Activated naive CD8-positive, alpha-beta T cell (primary cell): ENCODE results near the gene CP.
A peak's percentile ranks its signal among the peaks of the same experiment; 100 is the strongest.
"Not testable (repeated sequence)": the region's sequence is repeated elsewhere in the genome, so short reads cannot be mapped to it uniquely, and the experiment has no call there.

Experiments
- H3K27ac Mint-ChIP-seq: one replicate; pipeline ENCODE4 v1.8.0; 2021; ENCODE audit warnings: mixed read lengths
- H3K27me3 Mint-ChIP-seq: one replicate; pipeline ENCODE4 v1.8.0; 2021; ENCODE audit warnings: mixed read lengths
- H3K36me3 Mint-ChIP-seq: one replicate; pipeline ENCODE4 v1.8.0; 2021; ENCODE audit warnings: mixed read lengths
- H3K4me1 Mint-ChIP-seq: one replicate; pipeline ENCODE4 v1.8.0; 2021; ENCODE audit warnings: low read depth, mixed read lengths
- H3K4me3 Mint-ChIP-seq: one replicate; pipeline ENCODE4 v1.8.0; 2021; ENCODE audit warnings: mild to moderate bottlenecking, mixed read lengths
- H3K9me3 Mint-ChIP-seq: one replicate; pipeline ENCODE4 v1.8.0; 2021; ENCODE audit warnings: low read depth, mixed read lengths

Gene CP

DNA sequence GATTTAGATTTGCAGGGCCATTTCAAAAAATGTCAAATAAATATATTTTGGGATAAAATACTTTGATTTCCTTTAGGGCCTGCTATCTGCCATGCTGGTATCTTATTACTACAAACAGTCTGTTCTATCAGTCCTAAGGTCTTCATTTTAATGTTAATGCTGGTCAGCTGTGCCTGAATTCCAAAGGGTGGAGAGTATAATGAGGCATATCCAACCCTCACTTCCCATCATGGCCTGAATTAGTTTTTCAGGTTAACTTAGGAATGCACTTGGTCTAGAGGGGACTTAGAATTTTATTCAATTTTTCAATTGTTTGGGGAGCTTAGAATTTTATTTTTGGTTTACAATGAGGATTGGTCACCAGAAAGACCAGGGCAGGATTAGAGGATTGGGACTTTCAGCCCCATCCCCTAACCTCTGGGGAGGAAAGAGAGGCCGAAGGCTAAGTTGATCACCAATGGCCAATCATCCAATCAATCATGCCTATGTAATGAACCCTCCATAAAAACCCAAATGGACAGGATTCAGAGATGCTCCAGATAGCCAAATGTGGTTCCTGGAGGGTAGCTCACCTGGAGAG, 17.8 kb upstream of the CP start:
- no peaks in the 10 kb centered on the region for H3K9me3 Mint-ChIP-seq
- H3K4me1 Mint-ChIP-seq = no peaks in the 10 kb centered on the region
- H3K27me3 Mint-ChIP-seq = peaks cover 3% of the 10 kb centered on the region
- no peak overlapping the region for H3K4me3 Mint-ChIP-seq
- H3K27ac Mint-ChIP-seq = no peak overlapping the region
- no peaks in the 10 kb centered on the region for H3K36me3 Mint-ChIP-seq

DNA sequence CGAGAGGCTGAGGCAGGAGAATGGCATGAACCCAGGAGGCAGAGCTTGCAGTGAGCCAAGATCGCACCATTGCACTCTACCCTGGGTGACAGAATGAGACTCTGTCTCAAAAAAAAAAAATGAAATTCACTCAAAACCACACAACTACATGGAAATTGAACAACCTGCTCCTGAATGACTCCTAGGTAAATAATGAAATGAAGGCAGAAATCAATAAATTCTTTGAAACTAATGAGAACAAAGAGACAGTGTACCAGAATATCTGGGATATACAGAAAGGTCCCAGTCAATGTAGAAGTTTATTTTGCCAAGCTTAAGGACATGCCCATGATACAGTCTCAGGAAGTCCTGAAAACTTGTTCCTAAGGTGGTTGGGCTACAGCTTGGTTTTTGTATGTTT, 16.6 kb upstream of the CP start:
- not testable (repeated sequence) for H3K27me3 Mint-ChIP-seq, H3K9me3 Mint-ChIP-seq, H3K36me3 Mint-ChIP-seq, H3K4me1 Mint-ChIP-seq, H3K4me3 Mint-ChIP-seq, H3K27ac Mint-ChIP-seq

DNA sequence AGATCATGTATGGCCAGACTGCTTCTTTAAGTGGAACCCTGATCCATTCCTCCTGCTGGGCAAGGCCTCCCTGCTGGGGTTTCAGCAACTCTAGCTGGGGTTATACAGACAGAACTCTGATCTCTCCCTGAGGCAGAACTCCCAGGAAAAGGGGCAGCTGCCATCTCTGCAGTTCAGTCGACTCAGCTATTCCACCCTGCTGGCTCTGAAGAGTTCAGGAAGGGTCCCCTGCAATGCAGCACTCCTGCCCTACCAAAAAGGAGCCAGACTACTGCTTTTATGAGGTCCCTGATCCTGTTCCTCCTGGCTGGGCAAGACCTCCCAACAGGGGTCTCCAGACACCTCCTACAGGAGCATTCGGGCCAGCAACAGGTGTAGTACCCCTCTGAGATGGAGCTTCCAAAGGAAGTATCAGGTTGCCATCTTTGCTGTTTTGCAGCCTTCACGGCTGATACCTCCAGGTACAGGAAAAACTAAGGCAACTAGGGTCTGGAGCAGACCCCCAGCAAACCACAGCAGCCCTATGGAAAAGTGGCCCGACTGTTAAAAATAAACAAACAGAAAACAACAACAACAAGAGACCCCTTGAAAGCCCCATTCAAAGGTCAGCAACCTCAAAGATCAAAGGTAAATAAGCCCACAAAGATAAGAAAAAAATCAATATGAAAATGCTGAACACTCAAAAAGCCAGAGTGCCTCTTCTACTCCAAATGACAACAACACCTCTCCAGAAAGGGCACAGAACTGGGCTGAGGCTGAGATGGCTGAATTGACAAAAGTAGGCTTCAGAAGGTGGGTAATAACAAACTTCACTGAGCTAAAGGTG, 14.2 kb upstream of the CP start:
- Mint-ChIP-seq H3K9me3 (no peaks in the 10 kb centered on the region), H3K4me3 (no peak overlapping the region), H3K27ac (no peak overlapping the region), H3K4me1 (no peaks in the 10 kb centered on the region), H3K36me3 (no peaks in the 10 kb centered on the region), H3K27me3 (peaks cover 6% of the 10 kb centered on the region)

DNA sequence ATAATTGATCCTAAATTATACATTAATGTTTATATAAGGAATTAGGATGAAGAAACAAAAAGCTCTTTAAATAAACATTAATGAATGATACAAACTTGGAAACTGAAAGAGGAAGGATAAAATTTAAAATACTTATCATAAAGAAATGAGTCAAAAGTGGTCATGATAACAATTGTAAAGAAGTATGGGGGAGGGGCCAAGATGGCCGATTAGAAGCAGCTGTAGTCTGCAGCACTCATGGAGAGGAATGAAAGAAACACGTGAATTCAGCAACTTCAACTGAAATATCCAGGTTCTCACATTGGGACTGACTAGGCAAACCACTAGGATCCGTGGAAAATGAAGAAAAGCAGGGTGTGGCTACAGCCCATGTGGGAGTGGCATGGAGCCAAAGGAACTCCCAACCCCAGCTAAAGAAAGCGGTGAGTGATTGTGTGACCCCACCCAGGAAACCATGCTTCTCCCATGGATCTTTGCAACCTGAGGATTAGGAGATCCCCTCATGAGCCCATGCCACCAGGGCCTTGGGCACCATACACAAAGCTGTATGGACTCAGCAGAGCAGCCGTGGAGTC, 13.1 kb upstream of the CP start:
- Mint-ChIP-seq H3K4me3 (no peak overlapping the region), H3K36me3 (no peaks in the 10 kb centered on the region), H3K27me3 (peaks cover 6% of the 10 kb centered on the region), H3K9me3 (no peaks in the 10 kb centered on the region), H3K27ac (no peak overlapping the region), H3K4me1 (no peaks in the 10 kb centered on the region)

DNA sequence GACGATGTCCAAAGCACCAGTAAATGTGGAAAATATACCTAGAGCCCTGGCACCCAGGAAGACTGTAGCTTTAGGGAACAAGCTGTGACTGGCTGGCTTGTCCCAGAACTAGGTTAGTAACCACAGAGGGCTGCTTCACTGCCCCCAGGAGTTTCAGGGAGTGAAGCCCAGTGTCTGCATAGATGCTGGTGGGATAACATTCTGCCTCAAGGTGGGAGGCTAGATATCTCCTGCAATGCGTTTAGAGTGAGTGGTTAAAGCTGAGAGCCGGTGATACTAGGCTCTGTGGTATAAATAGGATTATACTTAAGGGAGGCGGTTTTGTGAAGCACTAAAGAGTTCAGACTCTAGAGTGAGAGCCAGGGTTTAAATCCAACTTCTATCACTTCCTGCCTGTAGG, 11.7 kb upstream of the CP start:
- Mint-ChIP-seq H3K4me1 (no peaks in the 10 kb centered on the region), H3K4me3 (no peak overlapping the region), H3K27me3 (peaks cover 6% of the 10 kb centered on the region), H3K9me3 (no peaks in the 10 kb centered on the region), H3K36me3 (no peaks in the 10 kb centered on the region), H3K27ac (no peak overlapping the region)

DNA sequence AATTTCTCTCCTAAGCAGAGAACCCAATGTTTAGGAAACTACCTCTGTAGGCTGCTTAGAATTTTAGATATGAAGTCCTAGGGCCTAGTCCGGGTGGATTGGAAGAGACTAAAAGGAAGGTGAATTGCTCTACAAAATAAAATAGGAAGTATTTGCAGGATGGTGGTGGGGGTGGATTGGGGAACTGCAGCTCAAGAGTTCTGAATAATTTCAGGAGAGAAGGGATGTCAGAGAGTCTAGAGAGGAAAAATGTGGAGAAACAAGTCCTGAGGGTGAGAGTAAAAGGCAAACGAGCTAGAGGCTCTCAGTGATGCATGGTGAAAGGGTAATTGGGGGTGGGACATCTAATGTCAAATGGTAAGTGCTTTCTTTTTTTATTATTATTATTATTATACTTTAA, 10.2 kb upstream of the CP start:
- Mint-ChIP-seq H3K4me3 (no peak overlapping the region), H3K9me3 (no peaks in the 10 kb centered on the region), H3K36me3 (no peaks in the 10 kb centered on the region), H3K27me3 (peaks cover 6% of the 10 kb centered on the region), H3K4me1 (no peaks in the 10 kb centered on the region), H3K27ac (no peak overlapping the region)

DNA sequence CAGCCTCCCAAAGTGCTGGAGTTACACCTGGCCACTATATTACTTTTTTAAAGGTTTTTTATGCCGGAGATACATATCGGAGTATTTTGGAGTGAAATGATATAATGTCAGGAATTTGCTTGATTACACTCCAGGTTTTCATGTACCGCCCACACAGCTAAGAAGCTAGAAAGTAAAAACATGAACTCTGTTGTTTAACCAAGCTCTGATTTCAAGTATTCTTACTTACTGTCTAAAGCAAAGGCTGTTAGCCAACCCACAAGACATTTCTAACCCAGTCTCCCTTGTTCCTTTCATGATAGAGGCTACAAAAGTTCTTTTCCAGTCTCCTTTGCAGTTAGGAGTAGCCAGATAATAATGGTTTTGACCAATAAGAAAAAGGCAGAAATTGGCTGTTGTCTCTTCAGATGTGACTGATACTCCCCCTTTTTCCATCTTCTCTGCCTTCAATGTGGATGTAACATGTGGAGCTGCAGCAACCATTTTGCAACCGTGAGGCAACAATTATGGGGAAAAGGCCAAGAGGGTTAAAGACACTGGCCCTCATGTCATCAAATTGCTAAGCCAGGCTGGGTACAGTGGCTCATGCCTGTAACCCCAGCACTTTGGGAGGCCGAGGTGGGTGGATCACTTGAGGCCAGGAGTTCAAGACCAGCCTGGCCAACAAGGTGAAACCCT, 6.1 kb upstream of the CP start:
- Mint-ChIP-seq H3K4me1 (peaks cover 21% of the 10 kb centered on the region), H3K36me3 (no peaks in the 10 kb centered on the region), H3K27ac (no peak overlapping the region), H3K9me3 (no peaks in the 10 kb centered on the region), H3K4me3 (no peak overlapping the region), H3K27me3 (peaks cover under 1% of the 10 kb centered on the region)

DNA sequence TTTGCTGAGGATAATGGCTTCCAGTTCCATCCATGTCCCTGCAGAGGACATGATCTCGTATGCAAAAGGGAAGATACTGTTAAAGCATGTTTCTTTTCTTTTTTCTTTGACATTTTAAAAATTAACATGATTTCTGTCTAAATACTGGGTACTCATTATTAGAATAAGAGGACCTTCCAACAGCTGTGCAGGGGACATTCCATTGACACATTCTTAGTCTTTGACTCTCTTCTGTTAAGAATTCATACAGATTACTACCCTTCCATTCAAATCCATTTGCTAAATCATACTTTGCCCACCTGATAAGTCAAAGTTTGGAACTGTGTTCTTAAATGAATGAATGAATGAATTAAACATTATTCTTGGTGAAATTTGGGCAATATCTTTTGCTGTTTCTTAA, 5.1 kb upstream of the CP start:
- Mint-ChIP-seq H3K9me3 (no peaks in the 10 kb centered on the region), H3K4me3 (no peak overlapping the region), H3K27ac (no peak overlapping the region), H3K36me3 (no peaks in the 10 kb centered on the region), H3K27me3 (no peaks in the 10 kb centered on the region), H3K4me1 (peaks cover 23% of the 10 kb centered on the region)

DNA sequence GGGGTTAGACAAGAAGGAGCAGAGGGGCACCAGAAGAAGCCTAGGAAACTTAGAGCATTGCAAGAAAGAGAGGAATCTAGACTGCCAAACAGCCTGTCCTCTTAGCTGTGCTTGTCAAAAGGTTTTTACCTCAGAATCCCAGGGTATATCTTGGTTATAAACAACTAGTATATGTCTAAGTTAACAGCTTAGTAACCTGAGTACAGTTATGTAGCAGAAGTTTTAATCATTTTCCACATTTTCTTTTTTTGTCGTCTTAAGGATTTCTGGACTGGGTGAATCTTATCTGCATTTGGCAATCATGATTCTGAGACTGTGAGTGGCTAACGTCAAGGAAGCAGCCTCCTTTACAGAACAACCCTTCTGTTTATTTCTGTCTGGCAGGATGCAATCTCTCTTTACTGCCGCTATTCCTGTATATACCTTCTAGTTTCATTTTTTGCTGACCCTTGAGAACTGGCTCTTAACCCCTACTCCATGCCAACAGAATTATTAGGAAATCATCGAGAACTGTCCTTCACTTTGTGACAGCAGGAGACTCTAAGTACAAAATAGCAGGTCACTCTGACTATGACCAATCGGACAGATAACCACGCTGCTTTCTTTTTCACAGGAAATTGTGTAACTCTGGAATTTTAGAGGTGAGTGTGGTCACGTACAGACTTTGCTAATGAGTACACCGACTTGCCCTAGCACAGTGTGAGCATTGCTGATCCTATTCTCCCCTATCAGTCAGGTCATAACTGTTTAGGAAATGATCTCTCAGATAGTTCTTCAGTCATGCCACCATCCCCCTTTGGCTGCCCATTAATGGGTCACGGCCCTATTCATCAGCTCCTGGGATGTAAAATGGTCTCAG, 3.3 kb upstream of the CP start:
- Mint-ChIP-seq H3K4me3 (peak overlapping the region; percentile 70), H3K27me3 (no peaks in the 10 kb centered on the region), H3K27ac (peak overlapping the region; percentile 71), H3K9me3 (no peaks in the 10 kb centered on the region), H3K36me3 (no peaks in the 10 kb centered on the region), H3K4me1 (peaks cover 23% of the 10 kb centered on the region)

DNA sequence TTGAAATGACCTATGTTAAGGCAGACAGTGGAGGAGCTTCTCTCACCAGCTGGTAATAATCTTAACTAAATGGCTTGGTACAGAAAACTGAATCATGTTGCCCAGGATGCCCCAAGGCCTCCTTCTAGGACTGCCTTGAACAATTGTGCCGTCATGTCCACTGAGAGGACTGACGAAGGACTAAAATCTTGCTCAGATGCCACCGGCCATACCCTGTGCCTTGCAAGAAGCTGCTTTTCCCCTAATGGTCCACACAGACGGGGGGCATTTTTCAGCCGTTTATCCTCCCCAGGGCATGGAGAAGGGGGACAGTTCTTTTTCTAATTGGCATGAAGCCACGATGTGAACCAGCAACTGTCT, 1.8 kb upstream of the CP start:
- Mint-ChIP-seq H3K27ac (no peak overlapping the region), H3K27me3 (no peaks in the 10 kb centered on the region), H3K9me3 (no peaks in the 10 kb centered on the region), H3K36me3 (no peaks in the 10 kb centered on the region), H3K4me1 (peaks cover 23% of the 10 kb centered on the region), H3K4me3 (no peak overlapping the region)

DNA sequence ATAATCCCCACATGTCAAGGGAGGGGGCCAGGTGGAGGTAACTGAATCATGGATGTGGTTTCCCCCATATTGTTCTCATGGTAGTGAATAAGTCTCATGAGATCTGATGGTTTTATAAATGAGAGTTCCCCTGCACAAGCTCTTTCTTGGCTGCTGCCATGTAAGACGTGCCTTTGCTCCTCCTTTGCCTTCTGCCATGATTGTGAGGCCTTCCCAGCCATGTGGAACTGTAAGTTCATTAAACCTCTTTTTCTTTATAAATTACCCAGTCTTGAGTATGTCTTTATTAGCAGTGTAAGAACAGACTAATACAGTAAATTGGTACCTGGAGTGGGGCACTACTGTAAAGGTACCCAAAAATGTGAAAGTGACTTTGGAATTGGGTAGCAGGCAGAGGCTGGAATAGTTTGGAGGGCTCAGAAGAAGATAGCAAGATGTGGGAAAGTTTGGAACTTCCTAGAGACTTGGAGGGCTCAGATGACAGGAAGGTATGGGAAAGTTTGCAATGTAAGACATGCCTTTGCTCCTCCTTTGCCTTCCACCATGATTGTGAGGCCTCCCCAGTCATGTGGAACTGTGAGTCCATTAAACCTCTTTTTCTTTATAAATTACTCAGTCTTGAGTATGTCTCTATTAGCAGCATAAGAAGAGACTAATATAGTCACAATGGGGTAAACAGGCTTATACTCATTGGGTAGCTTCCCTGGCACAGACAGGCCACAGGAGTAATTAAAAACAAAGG, 2.1 kb downstream of the CP start:
- H3K9me3 Mint-ChIP-seq, H3K36me3 Mint-ChIP-seq, H3K4me3 Mint-ChIP-seq, H3K27me3 Mint-ChIP-seq, H3K27ac Mint-ChIP-seq: not testable (repeated sequence)
- peaks cover 13% of the 10 kb centered on the region for H3K4me1 Mint-ChIP-seq

DNA sequence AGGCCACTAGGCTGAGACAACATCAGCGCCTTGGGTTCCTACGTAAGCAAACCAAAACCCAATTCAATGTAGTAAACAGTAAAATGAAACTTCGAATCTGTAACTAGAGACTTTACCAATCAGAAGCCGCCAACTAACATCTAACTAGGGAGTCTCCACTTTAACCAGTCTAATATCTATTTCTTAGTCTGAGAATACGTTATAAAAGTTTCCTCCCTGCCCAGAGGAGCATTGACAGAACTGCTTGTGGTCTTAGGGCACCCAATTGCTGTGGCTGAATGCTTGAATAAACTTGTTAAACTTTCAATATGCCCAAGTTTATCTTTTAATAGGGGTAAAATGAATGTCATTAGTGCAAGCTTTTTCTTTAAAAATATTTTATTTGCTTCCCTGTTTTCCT, 4.3 kb downstream of the CP start:
- H3K27ac Mint-ChIP-seq = no peak overlapping the region
- H3K9me3 Mint-ChIP-seq = no peaks in the 10 kb centered on the region
- no peaks in the 10 kb centered on the region for H3K36me3 Mint-ChIP-seq
- no peak overlapping the region for H3K4me3 Mint-ChIP-seq
- H3K4me1 Mint-ChIP-seq = no peaks in the 10 kb centered on the region
- H3K27me3 Mint-ChIP-seq = peaks cover 2% of the 10 kb centered on the region

DNA sequence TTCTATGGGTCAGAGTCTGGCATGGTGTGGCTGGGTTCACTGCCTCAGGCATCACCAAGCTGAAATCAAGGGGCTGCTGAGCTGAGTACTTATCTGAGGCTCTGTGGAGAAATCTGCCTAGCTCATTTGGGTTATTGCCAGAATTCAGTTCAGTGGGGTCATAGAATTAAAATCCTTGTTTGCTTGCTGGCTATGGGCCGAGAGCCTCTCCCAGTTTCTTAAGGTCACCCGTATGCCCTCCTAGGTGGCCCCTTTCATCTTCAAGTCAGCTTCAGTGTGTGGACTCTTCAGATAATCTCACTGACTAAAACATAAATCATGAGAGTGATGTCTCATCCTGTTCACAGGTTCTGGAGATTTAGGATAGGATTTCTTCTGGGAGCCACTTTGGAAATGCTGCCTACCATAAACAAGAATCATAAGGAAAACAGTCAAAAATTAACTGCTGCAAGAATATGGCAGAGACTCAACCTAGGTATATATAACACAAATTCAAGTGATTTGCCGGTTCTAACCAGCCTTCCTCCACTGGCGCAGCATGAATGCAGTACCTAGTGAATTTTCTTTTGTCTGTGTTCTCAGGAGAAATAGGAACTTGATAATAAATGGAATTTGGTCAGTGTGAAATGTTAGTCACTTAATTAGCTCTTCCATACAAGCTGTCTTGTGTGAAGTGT, 5.3 kb downstream of the CP start:
- Mint-ChIP-seq H3K9me3 (no peaks in the 10 kb centered on the region), H3K27ac (no peak overlapping the region), H3K36me3 (no peaks in the 10 kb centered on the region), H3K4me1 (no peaks in the 10 kb centered on the region), H3K4me3 (no peak overlapping the region), H3K27me3 (peaks cover 4% of the 10 kb centered on the region)

DNA sequence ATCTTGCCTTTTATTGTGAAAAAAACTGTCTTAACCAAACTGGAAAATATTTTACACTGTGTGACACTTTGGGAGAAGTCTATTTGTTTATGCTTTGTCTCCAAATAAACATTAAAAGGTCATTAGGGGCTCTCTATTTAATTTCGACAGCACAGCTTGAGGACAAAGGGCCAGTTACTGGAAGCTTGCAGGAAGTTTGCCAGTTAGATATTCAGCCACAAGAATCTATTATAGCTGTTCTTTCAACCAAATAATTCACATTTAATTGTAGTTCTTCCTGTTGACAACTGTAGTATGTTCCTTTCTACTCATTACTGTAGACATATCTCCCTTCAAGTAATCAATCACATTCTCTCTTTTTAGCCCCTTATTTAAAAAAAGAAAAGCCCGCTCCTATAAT, 6.1 kb downstream of the CP start:
- Mint-ChIP-seq H3K36me3 (no peaks in the 10 kb centered on the region), H3K4me1 (no peaks in the 10 kb centered on the region), H3K27me3 (peaks cover 4% of the 10 kb centered on the region), H3K9me3 (no peaks in the 10 kb centered on the region), H3K27ac (no peak overlapping the region), H3K4me3 (no peak overlapping the region)
